GM23338 (cell line): Measurements from ENCODE around the gene ADAMTS19. TPM values are rescaled to one million over a fixed set of nuclear protein-coding genes. Genes with fewer than 3 reads are reported as not detected.

Source experiments
- ATAC-seq: fragments of 200-7000 bp; cut with Tn5 transposase; 3 replicates; pipeline ENCODE4 v1.9.1; 2020
- DNase-seq: peaks from one replicate; pipeline ENCODE4 v3.0.0-alpha.2; 2015; ENCODE audit warnings: low spot score
- H2AFZ ChIP-seq: fragments of 200-600 bp; sonication (generic); 2 replicates; pipeline ENCODE4 v1.8.0; 2016; ENCODE audit warnings: antibody characterized with exemption, mild to moderate bottlenecking, moderate library complexity
- H3F3A ChIP-seq: fragments of 200-600 bp; sonication (generic); replicated peaks from 2 replicates; pipeline ENCODE4 v1.8.0; 2017; ENCODE audit warnings: antibody characterized with exemption, mixed run types, low read depth
- H3K27ac ChIP-seq: fragments of 200-600 bp; sonication (generic); 2 replicates; pipeline ENCODE4 v1.6.1; 2016; ENCODE audit warnings: low read depth
- H3K27me3 ChIP-seq: fragments of 200-600 bp; sonication (generic); 2 replicates; pipeline ENCODE4 v1.8.0; 2016; ENCODE audit warnings: mild to moderate bottlenecking, mixed run types, moderate library complexity; ENCODE audit not compliant: insufficient read depth
- H3K36me3 ChIP-seq: fragments of 200-600 bp; sonication (generic); 2 replicates; pipeline ENCODE4 v1.8.0; 2016; ENCODE audit warnings: mild to moderate bottlenecking; ENCODE audit not compliant: insufficient read depth
- H3K4me1 ChIP-seq: fragments of 200-600 bp; sonication (generic); 2 replicates; pipeline ENCODE4 v1.8.0; 2016; ENCODE audit warnings: mild to moderate bottlenecking, moderate library complexity; ENCODE audit not compliant: insufficient read depth
- H3K4me2 ChIP-seq: fragments of 200-600 bp; sonication (generic); 2 replicates; pipeline ENCODE4 v1.7.1; 2017; ENCODE audit warnings: mixed run types
- H3K4me3 ChIP-seq: fragments of 200-600 bp; sonication (generic); 2 replicates; pipeline ENCODE4 v1.6.1; 2016; ENCODE audit warnings: mixed run types
- H3K79me2 ChIP-seq: fragments of 200-600 bp; sonication (generic); replicated peaks from 2 replicates; pipeline ENCODE4 v1.8.0; 2017; ENCODE audit warnings: mild to moderate bottlenecking; ENCODE audit not compliant: insufficient read depth
- H3K9me2 ChIP-seq: fragments of 200-600 bp; sonication (generic); 2 replicates; pipeline ENCODE4 v1.8.0; 2017; ENCODE audit not compliant: insufficient read depth
- H4K20me1 ChIP-seq: fragments of 200-600 bp; sonication (generic); replicated peaks from 2 replicates; pipeline ENCODE4 v1.8.0; 2017; ENCODE audit warnings: mild to moderate bottlenecking; ENCODE audit not compliant: insufficient read depth
- H3K27ac Mint-ChIP-seq: 2 replicates; pipeline ENCODE4 v1.8.0; 2020; ENCODE audit warnings: inconsistent platforms, mild to moderate bottlenecking, moderate library complexity, mixed read lengths
- H3K27me3 Mint-ChIP-seq: 3 replicates; pipeline ENCODE4 v1.8.0; 2022; ENCODE audit warnings: low read depth, mild to moderate bottlenecking, moderate library complexity, mixed read lengths, inconsistent platforms; ENCODE audit not compliant: insufficient read depth, poor library complexity
- H3K36me3 Mint-ChIP-seq: 3 replicates; pipeline ENCODE4 v1.8.0; 2021; ENCODE audit warnings: low read depth, mild to moderate bottlenecking, inconsistent platforms, moderate library complexity, mixed read lengths
- H3K4me1 Mint-ChIP-seq: 3 replicates; pipeline ENCODE4 v1.8.0; 2020; ENCODE audit warnings: mild to moderate bottlenecking, inconsistent platforms, mixed read lengths
- H3K4me3 Mint-ChIP-seq: 3 replicates; pipeline ENCODE4 v1.8.0; 2021; ENCODE audit warnings: moderate library complexity, mild to moderate bottlenecking, inconsistent platforms, mixed read lengths
- H3K9me3 Mint-ChIP-seq: 3 replicates; pipeline ENCODE4 v1.8.0; 2020; ENCODE audit warnings: moderate library complexity, mild to moderate bottlenecking, inconsistent platforms, mixed read lengths
- CREB1 ChIP-seq: fragments of 250-450 bp; sonication (Bioruptor Pico); IDR thresholded peaks from 2 replicates; pipeline ENCODE4 v1.5.0; 2020; ENCODE audit warnings: low read depth, mild to moderate bottlenecking, moderate library complexity
- EZH2 ChIP-seq: fragments of 200-600 bp; sonication (generic); IDR thresholded peaks from one replicate; pipeline ENCODE4 v1.8.0; 2017; ENCODE audit warnings: antibody characterized with exemption, mild to moderate bottlenecking, low read depth; ENCODE audit not compliant: unreplicated experiment
- EZH2phosphoT487 ChIP-seq: fragments of 200-600 bp; sonication (generic); IDR thresholded peaks from one replicate; pipeline ENCODE4 v1.8.1; 2018; ENCODE audit warnings: antibody characterized with exemption; ENCODE audit not compliant: unreplicated experiment
- JUNB ChIP-seq: IDR thresholded peaks from one replicate; pipeline ENCODE4 v1.6.1; 2016; ENCODE audit warnings: antibody characterized with exemption; ENCODE audit not compliant: unreplicated experiment
- NANOG ChIP-seq: IDR thresholded peaks from 2 replicates; pipeline ENCODE4 v1.6.1; 2016; ENCODE audit warnings: antibody characterized with exemption, borderline replicate concordance
- POLR2AphosphoS5 ChIP-seq: IDR thresholded peaks from 2 replicates; pipeline ENCODE4 v1.6.1; 2016; ENCODE audit warnings: antibody characterized with exemption, low read depth
- STAT1 ChIP-seq: IDR thresholded peaks from one replicate; pipeline ENCODE4 v1.6.1; 2016; ENCODE audit warnings: antibody characterized with exemption; ENCODE audit not compliant: unreplicated experiment
- ZNF114 ChIP-seq: fragments of 250-450 bp; sonication (Bioruptor Pico); IDR thresholded peaks from 2 replicates; pipeline ENCODE4 v1.5.0; 2020; ENCODE audit warnings: mild to moderate bottlenecking, moderate library complexity
- ZNF331 ChIP-seq: fragments of 250-450 bp; sonication (Bioruptor Pico); IDR thresholded peaks from 2 replicates; pipeline ENCODE4 v1.5.0; 2020; ENCODE audit warnings: low read depth, mild to moderate bottlenecking, moderate library complexity
- polyA plus RNA-seq: library from polyadenylated mRNA; unstranded; fragments of >200 nt; fragmentation: Nextera tagmentation; extraction: Ambion mirVana; gene quantifications from 2 replicates; pipeline ENCODE4 v1.2.1, GENCODE V29; 2016
- total RNA-seq: library from RNA; depleted of rRNA; stranded (reverse); fragments of >200 nt; shearing (Covaris generic); gene quantifications from 2 replicates; pipeline ENCODE4 v1.2.3, GENCODE V29; 2014
- TF ChIP-seq, protein P1 (sequence below): IDR thresholded peaks from one replicate; pipeline ENCODE4 v1.6.1; 2018; ENCODE audit warnings: antibody characterized with exemption; ENCODE audit not compliant: unreplicated experiment
- TF ChIP-seq, protein P2 (sequence below): IDR thresholded peaks from 2 replicates; pipeline ENCODE4 v1.6.1; 2016; ENCODE audit warnings: antibody characterized with exemption
- TF ChIP-seq, protein P3 (sequence below), 2 experiments: fragments of 200-600 bp in 1 of 2; sonication (generic) in 1 of 2; conservative IDR thresholded peaks; 2 replicates each; pipeline versions ENCODE4 v1.5.1 to v1.6.1; 2016 to 2017; ENCODE audit warnings: antibody characterized with exemption in 2 of 2, low read depth in 2 of 2, mild to moderate bottlenecking in 2 of 2, moderate library complexity in 1 of 2
- TF ChIP-seq, protein P4 (sequence below): fragments of 250-450 bp; sonication (Bioruptor Pico); IDR thresholded peaks from 2 replicates; pipeline ENCODE4 v1.5.0; 2020; ENCODE audit warnings: mild to moderate bottlenecking, moderate library complexity

Gene ADAMTS19
- total and polyA plus RNA-seq, 2 experiments from 2014 or later = 6.0 to 27.4 TPM

DNA sequence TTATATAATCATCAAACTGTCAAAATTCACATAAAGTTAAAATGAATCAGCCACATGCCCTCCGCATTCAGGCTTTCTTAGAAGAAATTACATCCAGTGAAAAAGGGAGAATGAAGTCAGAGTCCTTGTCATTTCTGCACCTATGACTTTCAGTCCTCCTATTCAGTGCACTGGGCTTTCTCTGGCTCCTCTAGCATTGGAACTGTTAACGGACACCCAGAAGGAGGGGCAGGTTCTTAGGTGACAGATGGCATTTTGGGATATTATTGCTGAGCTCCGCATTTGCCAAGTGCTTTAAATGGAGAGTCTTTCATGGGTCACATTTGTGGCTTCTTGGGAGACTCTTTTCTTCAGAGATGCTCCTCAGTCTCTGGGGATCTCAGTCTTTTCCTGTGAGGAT is 40.0 kb downstream of the ADAMTS19 start:
- Histone ChIP-seq H3K27me3 (no peaks in the 10 kb centered on the region), H3K36me3 (no peaks in the 10 kb centered on the region), H3K4me1 (no peaks in the 10 kb centered on the region), H3K4me2 (no peak overlapping the region), H3K27ac (no peak overlapping the region), H4K20me1 (no peaks in the 10 kb centered on the region), H3K4me3 (no peak overlapping the region), H2AFZ (no peak overlapping the region), H3K9me2 (no peaks in the 10 kb centered on the region), H3K79me2 (peaks cover 14% of the 10 kb centered on the region; the same call in 1 of the 2 replicates), H3F3A (no peaks in the 10 kb centered on the region)
- no peak for ATAC-seq
- DNase-seq = no peak
- Mint-ChIP-seq H3K27me3 (no peaks in the 10 kb centered on the region), H3K4me1 (no peaks in the 10 kb centered on the region), H3K27ac (no peak overlapping the region), H3K9me3 (no peaks in the 10 kb centered on the region), H3K36me3 (no peaks in the 10 kb centered on the region), H3K4me3 (no peak overlapping the region)
- TF ChIP-seq JUNB = no peak
- no peak for TF ChIP-seq NANOG
- TF ChIP-seq, protein P1, sequence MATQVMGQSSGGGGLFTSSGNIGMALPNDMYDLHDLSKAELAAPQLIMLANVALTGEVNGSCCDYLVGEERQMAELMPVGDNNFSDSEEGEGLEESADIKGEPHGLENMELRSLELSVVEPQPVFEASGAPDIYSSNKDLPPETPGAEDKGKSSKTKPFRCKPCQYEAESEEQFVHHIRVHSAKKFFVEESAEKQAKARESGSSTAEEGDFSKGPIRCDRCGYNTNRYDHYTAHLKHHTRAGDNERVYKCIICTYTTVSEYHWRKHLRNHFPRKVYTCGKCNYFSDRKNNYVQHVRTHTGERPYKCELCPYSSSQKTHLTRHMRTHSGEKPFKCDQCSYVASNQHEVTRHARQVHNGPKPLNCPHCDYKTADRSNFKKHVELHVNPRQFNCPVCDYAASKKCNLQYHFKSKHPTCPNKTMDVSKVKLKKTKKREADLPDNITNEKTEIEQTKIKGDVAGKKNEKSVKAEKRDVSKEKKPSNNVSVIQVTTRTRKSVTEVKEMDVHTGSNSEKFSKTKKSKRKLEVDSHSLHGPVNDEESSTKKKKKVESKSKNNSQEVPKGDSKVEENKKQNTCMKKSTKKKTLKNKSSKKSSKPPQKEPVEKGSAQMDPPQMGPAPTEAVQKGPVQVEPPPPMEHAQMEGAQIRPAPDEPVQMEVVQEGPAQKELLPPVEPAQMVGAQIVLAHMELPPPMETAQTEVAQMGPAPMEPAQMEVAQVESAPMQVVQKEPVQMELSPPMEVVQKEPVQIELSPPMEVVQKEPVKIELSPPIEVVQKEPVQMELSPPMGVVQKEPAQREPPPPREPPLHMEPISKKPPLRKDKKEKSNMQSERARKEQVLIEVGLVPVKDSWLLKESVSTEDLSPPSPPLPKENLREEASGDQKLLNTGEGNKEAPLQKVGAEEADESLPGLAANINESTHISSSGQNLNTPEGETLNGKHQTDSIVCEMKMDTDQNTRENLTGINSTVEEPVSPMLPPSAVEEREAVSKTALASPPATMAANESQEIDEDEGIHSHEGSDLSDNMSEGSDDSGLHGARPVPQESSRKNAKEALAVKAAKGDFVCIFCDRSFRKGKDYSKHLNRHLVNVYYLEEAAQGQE = no peak
- TF ChIP-seq, protein P2, sequence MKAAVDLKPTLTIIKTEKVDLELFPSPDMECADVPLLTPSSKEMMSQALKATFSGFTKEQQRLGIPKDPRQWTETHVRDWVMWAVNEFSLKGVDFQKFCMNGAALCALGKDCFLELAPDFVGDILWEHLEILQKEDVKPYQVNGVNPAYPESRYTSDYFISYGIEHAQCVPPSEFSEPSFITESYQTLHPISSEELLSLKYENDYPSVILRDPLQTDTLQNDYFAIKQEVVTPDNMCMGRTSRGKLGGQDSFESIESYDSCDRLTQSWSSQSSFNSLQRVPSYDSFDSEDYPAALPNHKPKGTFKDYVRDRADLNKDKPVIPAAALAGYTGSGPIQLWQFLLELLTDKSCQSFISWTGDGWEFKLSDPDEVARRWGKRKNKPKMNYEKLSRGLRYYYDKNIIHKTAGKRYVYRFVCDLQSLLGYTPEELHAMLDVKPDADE = no peak
- no peak for TF ChIP-seq ZNF331 (CRISPR knock-in tag)
- TF ChIP-seq EZH2 = no peak
- TF ChIP-seq ZNF114 (CRISPR knock-in tag) = no peak
- TF ChIP-seq, protein P3, sequence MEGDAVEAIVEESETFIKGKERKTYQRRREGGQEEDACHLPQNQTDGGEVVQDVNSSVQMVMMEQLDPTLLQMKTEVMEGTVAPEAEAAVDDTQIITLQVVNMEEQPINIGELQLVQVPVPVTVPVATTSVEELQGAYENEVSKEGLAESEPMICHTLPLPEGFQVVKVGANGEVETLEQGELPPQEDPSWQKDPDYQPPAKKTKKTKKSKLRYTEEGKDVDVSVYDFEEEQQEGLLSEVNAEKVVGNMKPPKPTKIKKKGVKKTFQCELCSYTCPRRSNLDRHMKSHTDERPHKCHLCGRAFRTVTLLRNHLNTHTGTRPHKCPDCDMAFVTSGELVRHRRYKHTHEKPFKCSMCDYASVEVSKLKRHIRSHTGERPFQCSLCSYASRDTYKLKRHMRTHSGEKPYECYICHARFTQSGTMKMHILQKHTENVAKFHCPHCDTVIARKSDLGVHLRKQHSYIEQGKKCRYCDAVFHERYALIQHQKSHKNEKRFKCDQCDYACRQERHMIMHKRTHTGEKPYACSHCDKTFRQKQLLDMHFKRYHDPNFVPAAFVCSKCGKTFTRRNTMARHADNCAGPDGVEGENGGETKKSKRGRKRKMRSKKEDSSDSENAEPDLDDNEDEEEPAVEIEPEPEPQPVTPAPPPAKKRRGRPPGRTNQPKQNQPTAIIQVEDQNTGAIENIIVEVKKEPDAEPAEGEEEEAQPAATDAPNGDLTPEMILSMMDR (conservative IDR thresholded peaks at IDR 0.05; ENCODE audit: low read depth in 2 of 2) = no peak
- no peak for TF ChIP-seq CREB1 (CRISPR knock-in tag)
- TF ChIP-seq EZH2phosphoT487 = no peak
- no peak for TF ChIP-seq STAT1
- no peak for TF ChIP-seq POLR2AphosphoS5
- TF ChIP-seq, protein P4, sequence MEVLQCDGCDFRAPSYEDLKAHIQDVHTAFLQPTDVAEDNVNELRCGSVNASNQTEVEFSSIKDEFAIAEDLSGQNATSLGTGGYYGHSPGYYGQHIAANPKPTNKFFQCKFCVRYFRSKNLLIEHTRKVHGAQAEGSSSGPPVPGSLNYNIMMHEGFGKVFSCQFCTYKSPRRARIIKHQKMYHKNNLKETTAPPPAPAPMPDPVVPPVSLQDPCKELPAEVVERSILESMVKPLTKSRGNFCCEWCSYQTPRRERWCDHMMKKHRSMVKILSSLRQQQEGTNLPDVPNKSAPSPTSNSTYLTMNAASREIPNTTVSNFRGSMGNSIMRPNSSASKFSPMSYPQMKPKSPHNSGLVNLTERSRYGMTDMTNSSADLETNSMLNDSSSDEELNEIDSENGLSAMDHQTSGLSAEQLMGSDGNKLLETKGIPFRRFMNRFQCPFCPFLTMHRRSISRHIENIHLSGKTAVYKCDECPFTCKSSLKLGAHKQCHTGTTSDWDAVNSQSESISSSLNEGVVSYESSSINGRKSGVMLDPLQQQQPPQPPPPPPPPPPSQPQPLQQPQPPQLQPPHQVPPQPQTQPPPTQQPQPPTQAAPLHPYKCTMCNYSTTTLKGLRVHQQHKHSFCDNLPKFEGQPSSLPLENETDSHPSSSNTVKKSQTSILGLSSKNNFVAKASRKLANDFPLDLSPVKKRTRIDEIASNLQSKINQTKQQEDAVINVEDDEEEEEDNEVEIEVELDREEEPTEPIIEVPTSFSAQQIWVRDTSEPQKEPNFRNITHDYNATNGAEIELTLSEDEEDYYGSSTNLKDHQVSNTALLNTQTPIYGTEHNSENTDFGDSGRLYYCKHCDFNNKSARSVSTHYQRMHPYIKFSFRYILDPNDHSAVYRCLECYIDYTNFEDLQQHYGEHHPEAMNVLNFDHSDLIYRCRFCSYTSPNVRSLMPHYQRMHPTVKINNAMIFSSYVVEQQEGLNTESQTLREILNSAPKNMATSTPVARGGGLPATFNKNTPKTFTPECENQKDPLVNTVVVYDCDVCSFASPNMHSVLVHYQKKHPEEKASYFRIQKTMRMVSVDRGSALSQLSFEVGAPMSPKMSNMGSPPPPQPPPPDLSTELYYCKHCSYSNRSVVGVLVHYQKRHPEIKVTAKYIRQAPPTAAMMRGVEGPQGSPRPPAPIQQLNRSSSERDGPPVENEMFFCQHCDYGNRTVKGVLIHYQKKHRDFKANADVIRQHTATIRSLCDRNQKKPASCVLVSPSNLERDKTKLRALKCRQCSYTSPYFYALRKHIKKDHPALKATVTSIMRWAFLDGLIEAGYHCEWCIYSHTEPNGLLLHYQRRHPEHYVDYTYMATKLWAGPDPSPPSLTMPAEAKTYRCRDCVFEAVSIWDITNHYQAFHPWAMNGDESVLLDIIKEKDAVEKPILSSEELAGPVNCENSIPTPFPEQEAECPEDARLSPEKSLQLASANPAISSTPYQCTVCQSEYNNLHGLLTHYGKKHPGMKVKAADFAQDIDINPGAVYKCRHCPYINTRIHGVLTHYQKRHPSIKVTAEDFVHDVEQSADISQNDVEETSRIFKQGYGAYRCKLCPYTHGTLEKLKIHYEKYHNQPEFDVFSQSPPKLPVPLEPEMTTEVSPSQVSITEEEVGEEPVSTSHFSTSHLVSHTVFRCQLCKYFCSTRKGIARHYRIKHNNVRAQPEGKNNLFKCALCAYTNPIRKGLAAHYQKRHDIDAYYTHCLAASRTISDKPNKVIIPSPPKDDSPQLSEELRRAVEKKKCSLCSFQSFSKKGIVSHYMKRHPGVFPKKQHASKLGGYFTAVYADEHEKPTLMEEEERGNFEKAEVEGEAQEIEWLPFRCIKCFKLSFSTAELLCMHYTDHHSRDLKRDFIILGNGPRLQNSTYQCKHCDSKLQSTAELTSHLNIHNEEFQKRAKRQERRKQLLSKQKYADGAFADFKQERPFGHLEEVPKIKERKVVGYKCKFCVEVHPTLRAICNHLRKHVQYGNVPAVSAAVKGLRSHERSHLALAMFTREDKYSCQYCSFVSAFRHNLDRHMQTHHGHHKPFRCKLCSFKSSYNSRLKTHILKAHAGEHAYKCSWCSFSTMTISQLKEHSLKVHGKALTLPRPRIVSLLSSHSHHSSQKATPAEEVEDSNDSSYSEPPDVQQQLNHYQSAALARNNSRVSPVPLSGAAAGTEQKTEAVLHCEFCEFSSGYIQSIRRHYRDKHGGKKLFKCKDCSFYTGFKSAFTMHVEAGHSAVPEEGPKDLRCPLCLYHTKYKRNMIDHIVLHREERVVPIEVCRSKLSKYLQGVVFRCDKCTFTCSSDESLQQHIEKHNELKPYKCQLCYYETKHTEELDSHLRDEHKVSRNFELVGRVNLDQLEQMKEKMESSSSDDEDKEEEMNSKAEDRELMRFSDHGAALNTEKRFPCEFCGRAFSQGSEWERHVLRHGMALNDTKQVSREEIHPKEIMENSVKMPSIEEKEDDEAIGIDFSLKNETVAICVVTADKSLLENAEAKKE = no peak
